Measurements from ENCODE around the gene FASN. TPM values are rescaled to one million over a fixed set of nuclear protein-coding genes. Genes with fewer than 3 reads are reported as not detected.
"Not testable (repeated sequence)": the region's sequence is repeated elsewhere in the genome, so short reads cannot be mapped to it uniquely, and the experiment has no call there.

Gene FASN
- total RNA-seq, 1 experiment from 2014 or later: 90.9 TPM

DNA sequence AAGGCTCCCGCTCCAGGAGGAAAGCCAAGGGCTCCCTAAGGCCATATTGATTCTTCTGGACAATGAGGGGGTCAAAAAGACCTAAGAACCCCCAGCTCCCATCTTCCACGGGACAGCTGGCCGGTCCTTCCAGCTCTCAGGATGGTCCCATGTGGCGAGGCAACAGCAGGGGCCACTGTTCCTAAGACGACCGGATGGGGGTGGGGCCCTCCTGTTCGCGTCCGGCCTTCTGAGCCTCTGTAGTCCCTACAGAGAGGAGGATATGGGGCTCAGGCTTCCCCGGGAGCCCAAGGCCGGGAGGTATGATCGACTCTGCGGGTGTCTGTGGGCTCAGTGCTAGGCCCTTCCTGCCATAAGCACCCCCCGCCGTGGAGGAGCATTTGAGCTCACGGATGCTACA is 54.5 kb downstream of the FASN start:
- no peak for DNase-seq (ENCODE audit: low read depth)

DNA sequence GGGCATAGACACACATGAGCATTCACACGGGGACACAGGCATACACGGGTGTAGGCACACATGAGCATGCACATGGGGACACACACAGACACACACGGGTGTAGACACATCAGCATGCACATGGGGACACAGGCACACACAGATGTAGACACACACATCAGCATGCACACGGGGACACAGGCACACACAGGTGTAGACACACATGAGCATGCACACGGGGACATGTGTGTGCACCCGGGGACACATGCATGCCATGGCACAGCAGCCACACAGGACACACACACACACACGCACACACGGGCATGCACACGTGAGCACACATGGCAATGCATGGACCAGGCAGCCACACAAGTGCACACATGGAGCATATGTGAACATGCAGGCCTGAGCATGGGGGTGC is 55.4 kb downstream of the FASN start:
- DNase-seq (ENCODE audit: low read depth): no peak

DNA sequence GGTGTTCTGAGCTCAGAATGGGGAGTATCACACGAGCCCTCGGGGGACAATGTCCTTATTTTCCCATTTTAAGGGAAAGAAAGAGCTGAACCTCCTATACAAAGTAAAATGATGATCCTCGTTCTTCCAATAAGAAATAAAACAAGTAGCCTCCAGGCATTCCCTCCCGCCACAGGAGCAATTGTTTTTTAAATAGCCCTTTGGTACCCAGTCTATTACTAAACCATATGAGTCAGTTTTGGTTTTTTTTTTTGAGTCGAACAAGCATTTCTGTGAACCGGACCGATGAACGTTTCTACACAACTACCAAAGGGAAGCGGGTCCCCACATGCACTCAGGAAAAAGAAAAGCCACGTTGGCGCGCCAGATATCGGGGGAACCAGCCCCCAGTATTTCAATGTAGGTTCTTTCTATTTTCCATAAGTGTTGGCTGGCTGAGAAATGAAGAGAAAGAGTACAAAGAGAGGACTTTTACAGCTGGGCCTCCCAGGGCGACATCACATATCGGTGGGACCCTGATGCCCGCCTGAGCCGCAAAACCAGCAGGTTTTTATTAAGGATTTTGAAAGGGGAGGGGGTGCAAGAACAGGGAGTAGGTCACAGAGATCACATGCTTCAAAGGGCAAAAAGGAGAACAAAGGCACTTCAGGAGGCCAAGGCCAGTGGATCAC is 56.8 kb downstream of the FASN start:
- DNase-seq (ENCODE audit: low read depth): peak; percentile 56

DNA sequence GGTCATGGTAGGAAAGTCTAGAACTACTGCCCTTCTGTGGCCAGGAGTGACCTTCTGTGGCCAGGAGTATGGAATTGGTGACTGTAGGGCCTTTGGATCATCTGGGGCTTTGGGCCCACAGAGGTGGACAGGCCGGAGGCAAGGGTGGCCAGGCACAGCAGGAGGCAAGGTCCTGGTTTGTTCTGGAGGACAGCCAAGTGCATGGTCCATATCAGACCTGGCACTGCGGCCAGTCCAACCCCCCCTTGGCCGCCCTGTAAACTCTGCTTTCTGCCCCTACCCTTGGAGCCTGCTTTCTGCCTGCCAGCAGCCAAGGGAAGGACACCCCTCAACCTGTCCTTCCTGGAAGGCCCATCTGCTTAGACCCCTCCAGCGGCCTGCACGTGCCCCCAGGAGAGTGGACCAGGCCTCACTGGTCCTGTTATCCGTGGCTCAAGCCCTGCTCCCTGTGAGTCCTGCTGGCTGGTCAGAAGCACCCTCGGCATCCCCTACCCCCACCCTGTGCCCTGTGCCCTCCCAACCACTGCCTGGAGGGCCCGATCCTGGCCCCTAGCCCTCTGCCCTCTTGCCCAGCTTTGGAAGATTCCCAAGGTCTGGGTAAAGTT is 58.2 kb downstream of the FASN start:
- DNase-seq (ENCODE audit: low read depth): no peak

DNA sequence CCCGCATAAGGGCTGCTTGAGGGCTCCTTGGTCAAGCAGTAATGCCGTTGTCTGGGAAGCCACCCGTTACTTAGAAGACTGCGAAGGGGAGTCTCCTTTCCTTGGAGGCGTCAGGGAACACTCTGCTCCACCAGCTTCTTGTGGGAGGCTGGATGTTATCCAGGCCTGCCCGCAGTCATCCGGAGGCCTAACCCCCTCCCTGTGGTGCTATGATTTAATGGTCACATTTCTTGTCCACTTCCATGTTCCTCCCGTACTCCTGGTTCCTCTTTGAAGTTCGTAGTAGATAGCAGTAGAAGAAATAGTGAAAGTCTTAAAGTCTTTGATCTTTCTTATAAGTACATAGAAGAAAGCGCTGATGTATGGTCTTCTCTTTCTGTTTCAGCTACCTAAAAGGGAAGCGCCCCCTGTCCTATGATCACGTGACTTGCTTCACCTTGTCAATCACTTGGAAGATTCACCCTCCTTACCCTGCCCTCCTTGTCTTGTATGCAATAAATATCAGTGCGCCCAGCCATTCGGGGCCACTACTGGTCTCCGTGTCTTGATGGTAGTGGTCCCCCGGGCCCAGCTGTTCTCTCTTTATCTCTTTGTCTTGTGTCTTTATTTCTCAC is 59.1 kb downstream of the FASN start:
- not testable (repeated sequence) for DNase-seq (ENCODE audit: low read depth)

DNA sequence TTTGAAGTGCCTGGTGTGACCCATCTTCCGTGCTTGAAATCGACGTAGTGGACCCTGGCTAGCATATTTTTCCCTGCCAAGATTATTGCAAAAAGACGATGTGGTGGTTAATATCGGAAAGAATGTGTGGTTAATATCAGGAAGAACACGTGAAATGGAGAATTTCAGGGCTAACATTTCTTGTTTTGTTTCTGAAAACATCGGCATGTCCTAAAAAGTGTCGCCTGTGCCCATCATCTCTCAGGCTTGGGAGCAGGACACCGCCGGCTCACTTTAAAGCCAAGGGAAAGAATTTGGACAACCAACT is 60.2 kb downstream of the FASN start:
- DNase-seq (ENCODE audit: low read depth): no peak

DNA sequence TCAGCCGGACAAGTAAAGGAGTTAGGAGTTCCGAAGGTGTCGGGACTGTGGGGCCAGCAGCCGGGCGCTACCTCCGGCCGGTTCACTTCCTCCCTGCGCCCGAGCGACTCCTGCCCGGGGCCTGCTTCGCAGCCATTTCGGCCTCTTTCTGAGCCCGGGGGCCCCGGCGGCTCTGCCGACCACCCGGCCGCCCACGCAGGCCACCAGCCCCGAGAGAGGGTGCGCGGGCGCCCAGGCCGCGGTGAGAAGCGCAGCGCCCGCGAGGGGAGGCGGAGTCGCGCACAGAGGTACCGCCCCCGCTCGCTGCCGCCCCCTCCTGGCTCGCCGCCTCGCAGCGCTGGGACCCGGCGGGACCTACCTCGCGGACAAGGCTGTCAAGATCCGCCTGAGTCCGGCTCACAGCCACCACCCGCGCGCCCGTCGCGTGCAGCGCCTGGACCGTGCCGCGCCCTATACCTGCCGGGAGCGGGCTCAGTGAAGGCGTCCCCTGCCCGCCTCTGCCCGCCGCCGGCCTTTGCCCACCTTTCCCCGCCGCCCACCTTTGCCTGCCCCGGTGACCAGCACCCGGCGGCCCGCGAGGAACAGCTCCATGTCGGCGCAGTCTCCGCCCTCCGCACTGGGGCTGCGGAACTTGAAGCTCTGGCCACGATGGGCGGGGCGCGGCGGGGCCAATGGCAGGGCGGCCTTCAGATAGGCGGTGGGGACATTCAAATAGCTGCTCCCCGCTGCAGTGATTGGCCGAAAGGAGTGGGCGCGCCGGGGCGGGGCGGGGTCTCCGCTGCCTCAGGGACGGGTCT is 60.7 kb downstream of the FASN start, which contains the start of gene DCXR:
DCXR (minus strand) TSS at position 606 of the 797 bp plus-strand sequence; CDS start at position 591, 15 bp downstream.
- DNase-seq (ENCODE audit: low read depth): peak; percentile 95

DNA sequence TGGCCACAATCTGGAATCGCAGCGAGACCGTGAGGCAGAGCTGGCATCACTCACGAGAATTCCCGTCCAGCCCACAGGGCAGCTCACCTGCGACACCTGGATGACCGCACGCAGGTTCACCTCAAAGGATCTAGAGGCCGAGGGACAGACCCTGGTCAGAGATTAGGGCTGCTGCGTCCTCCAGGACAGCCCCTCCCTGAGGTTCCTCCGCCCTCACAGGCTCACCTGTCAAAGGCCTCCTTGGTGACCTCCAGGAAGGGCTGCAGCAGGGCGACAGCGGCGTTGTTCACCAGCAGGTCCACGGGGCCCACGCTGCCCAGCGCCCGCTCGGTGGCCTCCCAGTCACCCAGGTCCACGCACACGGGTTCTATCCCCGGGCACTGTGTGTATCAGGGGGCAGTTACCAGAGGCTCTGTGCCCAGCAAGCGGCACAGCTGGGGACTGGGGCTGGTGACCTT is 61.4 kb downstream of the FASN start:
- DNase-seq (ENCODE audit: low read depth): no peak

DNA sequence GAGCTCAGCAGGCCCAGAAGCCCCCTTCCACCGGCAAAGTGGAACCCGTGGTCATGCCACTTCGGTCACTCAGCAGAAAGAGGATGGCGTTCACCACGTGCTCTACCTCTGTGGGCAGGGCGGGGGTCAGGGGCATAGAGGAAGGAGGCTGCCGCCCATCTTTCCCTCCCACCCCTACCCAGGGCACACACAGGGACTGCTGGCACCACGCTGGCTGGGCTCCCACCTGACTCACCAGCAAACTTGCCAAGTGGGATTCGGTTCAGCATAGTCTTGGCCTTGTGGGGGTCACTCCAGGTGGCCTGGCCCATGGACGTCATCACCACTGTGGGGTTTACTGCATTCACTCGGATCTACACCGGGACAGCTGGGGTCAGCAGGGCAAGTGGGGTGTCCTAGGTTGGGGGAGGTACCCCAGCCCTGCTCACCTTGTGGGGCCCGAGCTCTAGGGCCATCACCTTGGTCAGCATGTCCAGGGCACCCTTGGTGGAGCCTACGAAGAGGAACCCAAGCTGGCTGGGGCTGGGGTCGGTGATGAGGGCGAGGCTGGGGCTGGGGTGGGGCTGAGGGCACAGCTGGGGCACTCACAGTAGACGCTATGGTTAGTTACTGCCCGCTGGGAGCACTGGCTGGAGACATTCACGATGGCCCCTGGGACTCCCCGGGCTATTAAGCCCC is 61.9 kb downstream of the FASN start:
- DNase-seq (ENCODE audit: low read depth): no peak

DNA sequence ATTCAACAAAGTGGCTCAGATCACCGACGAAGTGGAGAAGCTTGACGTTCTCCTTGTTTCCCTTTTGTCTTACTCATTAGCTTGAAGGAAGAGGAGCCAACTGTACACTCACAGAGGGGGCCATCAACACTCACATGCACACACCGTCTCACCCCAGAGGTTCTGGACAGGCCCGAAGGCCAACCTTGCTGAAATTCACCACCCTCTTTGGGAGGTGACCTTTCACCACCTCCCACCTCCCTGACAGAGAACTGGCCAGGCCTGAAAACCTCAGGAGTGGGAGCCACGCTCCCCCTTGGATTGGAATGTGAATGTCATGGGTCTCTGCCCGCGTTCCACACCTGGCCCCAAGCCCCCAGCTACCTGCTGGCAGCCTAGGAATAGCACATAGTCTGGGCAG is 62.5 kb downstream of the FASN start:
- DNase-seq (ENCODE audit: low read depth): no peak

DNA sequence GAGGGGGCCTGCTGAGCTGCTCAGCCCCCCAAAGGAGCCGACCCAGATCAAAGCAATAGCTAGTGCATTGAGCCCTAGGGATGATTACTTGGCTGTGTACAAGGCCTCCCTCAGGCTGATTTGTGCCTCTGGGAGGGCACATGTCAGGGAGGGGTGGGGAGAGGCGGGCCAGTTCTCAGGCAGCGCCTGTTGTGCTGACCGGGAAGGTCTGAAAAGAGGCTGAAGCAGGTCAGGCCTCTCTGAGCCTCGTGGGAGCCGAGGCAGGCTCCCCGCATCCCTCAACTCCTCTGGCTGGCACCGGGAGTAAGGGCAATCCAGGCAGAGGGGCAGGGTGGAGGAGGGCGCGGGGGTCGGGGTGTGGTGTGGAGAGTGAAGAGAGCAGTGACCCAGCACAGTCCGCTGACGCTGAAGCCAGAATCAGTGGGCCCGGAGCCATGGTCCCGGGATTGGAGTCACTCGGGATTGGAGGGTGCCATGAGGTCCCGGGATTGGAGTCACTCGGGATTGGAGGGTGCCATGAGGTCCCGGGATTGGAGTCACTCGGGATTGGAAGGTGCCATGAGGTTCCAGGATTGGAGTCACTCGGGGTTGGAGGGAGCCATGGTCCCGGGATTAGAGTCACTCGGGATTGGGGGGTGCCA is 63.5 kb downstream of the FASN start:
- no peak for DNase-seq (ENCODE audit: low read depth)

DNA sequence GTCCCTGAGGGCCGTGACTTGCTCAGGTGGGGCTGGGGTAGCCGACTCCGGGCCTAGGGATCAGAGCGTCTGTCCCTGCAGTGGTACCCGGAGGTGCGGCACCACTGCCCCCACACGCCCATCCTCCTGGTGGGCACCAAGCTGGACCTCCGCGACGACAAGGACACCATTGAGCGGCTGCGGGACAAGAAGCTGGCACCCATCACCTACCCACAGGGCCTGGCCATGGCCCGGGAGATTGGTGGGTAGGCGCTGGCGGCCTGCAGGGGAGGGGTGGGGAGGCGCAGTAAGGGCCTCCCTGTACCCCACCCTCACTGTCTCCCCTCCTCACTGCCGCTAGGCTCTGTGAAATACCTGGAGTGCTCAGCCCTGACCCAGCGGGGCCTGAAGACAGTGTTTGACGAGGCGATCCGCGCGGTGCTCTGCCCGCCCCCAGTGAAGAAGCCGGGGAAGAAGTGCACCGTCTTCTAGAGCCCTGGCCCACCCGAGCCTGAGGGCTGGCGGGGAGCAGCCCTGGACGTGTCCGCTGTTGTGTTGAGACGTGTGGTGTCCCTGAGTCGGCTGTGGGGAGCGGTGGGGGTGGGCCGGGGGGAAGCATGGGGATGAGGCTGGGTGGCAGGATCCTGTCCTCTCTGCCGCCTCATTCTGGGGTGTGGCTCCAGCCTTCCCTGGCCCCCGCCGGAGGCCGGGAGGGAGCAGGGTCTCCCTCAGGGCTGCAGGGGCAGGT is 64.5 kb downstream of the FASN start:
- DNase-seq (ENCODE audit: low read depth): no peak

DNA sequence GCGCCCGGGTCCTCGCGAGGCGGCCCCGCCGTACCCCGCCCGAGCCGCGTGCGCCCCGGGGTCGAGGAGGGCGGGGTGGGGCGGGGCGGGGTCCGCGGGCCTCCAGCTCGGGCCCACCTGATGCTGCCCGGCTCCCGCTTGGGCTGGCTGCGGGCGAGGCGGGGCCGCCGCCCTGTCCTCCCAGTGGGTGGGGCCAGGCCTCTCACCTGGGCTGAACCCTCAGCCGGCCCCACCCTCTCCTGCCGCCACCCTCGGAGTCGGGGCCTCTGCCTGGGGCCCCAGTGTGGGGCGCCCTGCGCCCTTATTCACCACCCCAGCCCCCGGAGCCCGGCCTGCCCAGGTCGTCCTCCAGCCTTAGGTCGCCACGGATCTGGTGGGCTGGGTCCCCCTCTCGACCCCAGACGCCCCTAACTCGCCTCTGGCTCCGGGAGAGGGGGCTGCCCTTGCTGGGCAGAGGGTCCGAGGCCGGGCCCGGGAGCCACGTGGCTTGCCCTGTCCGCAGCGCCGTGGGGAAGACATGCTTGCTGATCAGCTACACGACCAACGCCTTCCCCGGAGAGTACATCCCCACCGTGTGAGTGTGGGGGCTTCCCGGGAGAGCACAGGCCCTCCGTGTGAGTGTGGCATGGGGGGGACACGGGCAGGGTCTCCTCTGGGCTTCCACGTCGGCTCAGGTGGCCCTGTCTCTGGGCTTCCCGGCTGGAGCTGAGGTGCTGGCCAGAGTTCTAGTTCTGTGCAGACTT is 66.0 kb downstream of the FASN start:
- no peak for DNase-seq (ENCODE audit: low read depth)

DNA sequence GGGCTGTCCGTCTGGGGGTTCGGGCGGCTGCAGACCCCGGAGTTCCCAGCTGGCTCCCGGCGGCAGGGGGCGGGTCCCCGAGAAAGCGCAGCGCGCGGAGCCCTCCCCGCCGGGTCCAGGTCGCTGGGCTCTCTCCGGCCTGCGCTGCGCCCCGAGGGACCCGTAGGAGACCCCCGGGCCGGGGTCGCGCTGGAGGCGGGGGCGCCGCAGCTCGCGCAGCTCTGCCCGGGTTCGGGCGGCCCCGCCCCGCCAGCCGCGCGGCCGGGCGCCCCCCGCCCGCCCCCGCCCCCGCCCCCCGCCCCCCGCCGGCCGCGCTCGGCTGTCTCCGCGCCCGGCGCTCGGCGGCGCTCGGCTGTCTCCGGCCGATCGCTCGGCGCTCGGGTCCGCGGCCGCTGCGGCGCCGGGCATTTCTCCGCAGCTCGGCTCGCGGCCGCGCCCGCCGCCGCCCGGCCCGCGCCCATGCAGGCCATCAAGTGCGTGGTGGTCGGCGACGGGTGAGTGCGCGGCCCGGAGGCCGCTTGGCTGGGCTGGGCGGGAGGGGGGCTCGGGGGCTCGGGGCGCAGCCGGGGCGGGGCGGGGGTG is 66.6 kb downstream of the FASN start, which contains the start of gene RAC3:
RAC3 (plus strand) TSS at position 376 of the 582 bp plus-strand sequence; CDS start at position 460, 84 bp downstream.
- peak; percentile 22 for DNase-seq (ENCODE audit: low read depth)

DNA sequence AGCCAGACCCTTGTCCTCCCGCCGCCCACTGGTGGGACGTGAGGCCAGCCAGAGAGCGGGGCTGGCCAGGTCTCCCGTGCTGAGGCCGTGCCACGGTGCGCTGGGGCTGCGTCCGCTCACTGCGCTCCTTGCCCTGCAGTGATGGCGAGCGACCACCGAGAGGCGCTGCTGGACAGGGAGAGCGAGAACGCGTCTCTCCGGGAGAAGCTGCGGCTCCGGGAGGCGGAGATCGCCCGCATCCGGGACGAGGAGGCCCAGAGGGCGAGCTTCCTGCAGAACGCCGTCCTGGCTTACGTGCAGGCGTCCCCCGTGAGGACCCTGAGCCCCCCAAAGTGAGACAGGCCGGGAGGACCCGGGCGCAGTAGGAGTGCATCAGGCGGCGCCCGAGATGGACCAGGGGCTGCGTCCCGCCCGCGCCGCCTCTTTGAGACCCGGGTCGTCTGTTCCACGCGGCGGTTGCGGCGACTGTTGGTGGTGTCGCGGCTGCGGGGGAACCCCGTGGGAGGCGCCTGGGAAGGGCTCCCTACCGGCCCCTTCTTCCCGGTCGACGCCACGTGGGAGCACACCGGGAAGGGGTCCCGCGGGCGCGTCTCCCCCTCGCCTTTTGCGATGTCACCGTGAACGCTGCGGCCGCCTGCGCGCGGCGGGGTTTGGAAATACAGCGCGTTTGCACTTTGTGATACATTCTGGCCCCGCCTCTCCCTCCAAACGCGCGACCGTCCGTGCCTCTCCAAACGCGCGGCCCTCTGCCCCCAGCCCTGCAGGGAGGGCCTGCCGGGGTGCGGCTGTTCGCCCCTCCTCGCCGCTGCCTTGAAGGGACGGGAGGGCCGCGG is 67.3 kb downstream of the FASN start:
- peak; percentile 23 for DNase-seq (ENCODE audit: low read depth)

DNA sequence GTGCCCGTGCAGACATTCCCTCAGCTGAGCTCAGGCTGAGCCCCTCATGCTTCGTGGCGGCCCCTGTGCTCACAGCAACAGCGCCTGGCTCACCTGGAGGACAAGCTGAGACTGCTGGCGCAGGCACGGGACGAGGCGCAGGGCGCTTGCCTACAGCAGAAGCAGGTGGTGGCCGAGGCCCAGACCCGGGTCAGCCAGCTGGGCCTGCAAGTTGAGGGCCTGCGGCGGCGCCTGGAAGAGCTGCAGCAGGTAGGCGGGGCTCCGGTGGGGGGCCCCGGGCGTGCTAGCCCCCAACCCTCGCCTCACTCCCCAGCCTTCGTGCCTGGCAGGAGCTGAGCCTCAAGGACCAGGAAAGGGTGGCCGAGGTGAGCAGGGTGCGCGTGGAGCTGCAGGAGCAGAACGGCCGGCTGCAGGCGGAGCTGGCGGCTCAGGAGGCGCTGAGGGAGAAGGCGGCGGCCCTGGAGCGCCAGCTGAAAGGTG is 68.0 kb downstream of the FASN start:
- no peak for DNase-seq (ENCODE audit: low read depth)

DNA sequence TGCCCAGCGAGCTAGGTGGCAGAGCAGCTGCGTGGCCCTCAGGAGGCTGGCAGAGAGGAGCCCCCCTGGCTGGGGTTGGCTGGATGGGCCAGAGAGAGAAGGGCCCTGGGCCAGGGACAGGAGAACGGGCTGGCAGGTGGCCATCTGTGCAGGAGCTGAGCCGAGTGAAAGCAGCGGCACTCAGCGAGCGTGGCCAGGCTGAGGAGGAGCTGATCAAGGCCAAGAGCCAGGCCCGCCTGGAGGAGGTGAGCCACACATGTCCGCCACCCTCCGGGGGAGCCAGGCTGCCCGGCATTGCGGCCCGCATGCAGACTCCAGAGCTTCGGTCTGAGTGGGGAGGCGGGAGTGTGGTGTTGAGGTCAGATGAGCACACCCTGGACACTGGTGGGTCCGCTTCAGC is 68.6 kb downstream of the FASN start:
- peak; percentile 20 for DNase-seq (ENCODE audit: low read depth)

DNA sequence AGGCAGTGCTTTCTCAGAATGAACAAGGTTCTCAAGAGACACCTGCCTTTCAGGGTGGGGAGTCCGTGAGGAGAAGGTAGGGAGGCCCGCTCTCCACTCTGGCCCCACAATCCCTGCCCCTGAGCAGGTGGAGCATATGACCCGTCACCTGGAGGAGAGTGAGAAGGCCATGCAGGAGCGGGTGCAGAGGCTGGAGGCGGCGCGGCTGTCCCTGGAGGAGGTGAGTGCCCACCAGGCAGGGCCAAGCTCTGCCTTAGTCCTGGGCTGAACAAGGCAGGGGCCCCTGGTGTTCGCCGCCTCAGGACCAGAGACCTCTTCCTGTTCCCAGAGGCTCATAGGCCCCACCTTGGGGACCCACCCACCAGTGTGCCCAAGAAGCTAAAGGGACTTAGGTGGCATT is 69.1 kb downstream of the FASN start:
- no peak for DNase-seq (ENCODE audit: low read depth)
